ENCODE results near the gene SLC6A20.

GRCh38 chr3:45742461-45743089 is 53.8 kb downstream of the SLC6A20 start:
- TF ChIP-seq CTCF (IDR thresholded peaks at IDR 0.05) (no peak), EP300 (IDR thresholded peaks at IDR 0.05) (no peak), POLR2A (IDR thresholded peaks at IDR 0.05) (no peak)
